Vagina (tissue), 2 donors: ENCODE data around the gene BCOR.

ENCODE experiments used
- POLR2A ChIP-seq, 2 donors: fragments of 450-650 bp; IDR thresholded peaks; one replicate each; pipeline ENCODE4 v1.6.1; 2017; ENCODE audit warnings: antibody characterized with exemption in 2 of 2, mild to moderate bottlenecking in 2 of 2, moderate library complexity in 2 of 2
- POLR2AphosphoS5 ChIP-seq, 2 donors: sonication (generic); formaldehyde crosslinking; IDR thresholded peaks; one replicate each; pipeline ENCODE4 v1.9.0; 2017; ENCODE audit warnings: antibody characterized with exemption in 2 of 2, mild to moderate bottlenecking in 2 of 2, low read depth in 1 of 2; ENCODE audit not compliant: insufficient read depth in 1 of 2
- TF ChIP-seq, protein P1 (sequence below), 3 experiments: fragments of 450-650 bp in 2 of 3; fragments of 200-600 bp in 1 of 3; sonication (generic) in 1 of 3; IDR thresholded peaks; one replicate each; pipeline ENCODE4 v1.5.1; 2017 to 2019; ENCODE audit warnings: antibody characterized with exemption in 3 of 3, mild to moderate bottlenecking in 2 of 3, moderate library complexity in 2 of 3

- TF ChIP-seq, protein P1, sequence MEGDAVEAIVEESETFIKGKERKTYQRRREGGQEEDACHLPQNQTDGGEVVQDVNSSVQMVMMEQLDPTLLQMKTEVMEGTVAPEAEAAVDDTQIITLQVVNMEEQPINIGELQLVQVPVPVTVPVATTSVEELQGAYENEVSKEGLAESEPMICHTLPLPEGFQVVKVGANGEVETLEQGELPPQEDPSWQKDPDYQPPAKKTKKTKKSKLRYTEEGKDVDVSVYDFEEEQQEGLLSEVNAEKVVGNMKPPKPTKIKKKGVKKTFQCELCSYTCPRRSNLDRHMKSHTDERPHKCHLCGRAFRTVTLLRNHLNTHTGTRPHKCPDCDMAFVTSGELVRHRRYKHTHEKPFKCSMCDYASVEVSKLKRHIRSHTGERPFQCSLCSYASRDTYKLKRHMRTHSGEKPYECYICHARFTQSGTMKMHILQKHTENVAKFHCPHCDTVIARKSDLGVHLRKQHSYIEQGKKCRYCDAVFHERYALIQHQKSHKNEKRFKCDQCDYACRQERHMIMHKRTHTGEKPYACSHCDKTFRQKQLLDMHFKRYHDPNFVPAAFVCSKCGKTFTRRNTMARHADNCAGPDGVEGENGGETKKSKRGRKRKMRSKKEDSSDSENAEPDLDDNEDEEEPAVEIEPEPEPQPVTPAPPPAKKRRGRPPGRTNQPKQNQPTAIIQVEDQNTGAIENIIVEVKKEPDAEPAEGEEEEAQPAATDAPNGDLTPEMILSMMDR (IDR thresholded peaks at IDR 0.05) = no peak
- TF ChIP-seq POLR2A (IDR thresholded peaks at IDR 0.05) = no peak
- TF ChIP-seq POLR2AphosphoS5 (IDR thresholded peaks at IDR 0.05; ENCODE audit: insufficient read depth in 1 of 2, low read depth in 1 of 2) = no peak
These were observed 50.3 kb downstream of the BCOR start for GRCh38 chrX:40047485-40047884.
